Type B pancreatic cell (in vitro differentiated cells): Measurements from ENCODE around the gene ITPR2. TPM values are rescaled to one million over a fixed set of nuclear protein-coding genes. Genes with fewer than 3 reads are reported as not detected.

Experiments used
- DNase-seq: peaks from one replicate; pipeline ENCODE4 v3.0.0; 2021; ENCODE audit warnings: mixed read lengths; ENCODE audit not compliant: unreplicated experiment; ENCODE audit errors: extremely low spot score
- H3K27ac Mint-ChIP-seq: 2 replicates; pipeline ENCODE4 v1.8.0; 2021; ENCODE audit warnings: mild to moderate bottlenecking, mixed read lengths
- H3K27me3 Mint-ChIP-seq: 2 replicates; pipeline ENCODE4 v1.8.0; 2021; ENCODE audit warnings: mixed read lengths
- H3K36me3 Mint-ChIP-seq: 2 replicates; pipeline ENCODE4 v1.8.0; 2021; ENCODE audit warnings: mixed read lengths
- H3K4me1 Mint-ChIP-seq: one replicate; pipeline ENCODE4 v1.8.0; 2021; ENCODE audit warnings: mixed read lengths; ENCODE audit not compliant: unreplicated experiment
- H3K4me3 Mint-ChIP-seq: 2 replicates; pipeline ENCODE4 v1.8.0; 2021; ENCODE audit warnings: mild to moderate bottlenecking, mixed read lengths
- H3K9me3 Mint-ChIP-seq: 2 replicates; pipeline ENCODE4 v1.8.0; 2021; ENCODE audit warnings: mixed read lengths
- CTCF ChIP-seq: fragments of 200-600 bp; sonication (generic); conservative IDR thresholded peaks from 2 replicates; pipeline ENCODE4 v1.5.0; 2021; ENCODE audit warnings: antibody characterized with exemption, mild to moderate bottlenecking
- total RNA-seq: library from RNA; stranded (reverse); gene quantifications from 2 replicates; pipeline ENCODE4 v1.2.1, GENCODE V29; 2021; ENCODE audit warnings: low replicate concordance

The ITPR2 gene
- total RNA-seq, 1 donor from 2014 or later = 33.7 TPM

GRCh38 chr12:26488351-26488750, 344.6 kb downstream of the ITPR2 start:
- peaks cover 4% of the 10 kb centered on the region for H3K9me3 Mint-ChIP-seq
- H3K4me1 Mint-ChIP-seq = no peaks in the 10 kb centered on the region
- no peak for DNase-seq
- H3K27me3 Mint-ChIP-seq = no peaks in the 10 kb centered on the region
- no peak overlapping the region for H3K27ac Mint-ChIP-seq
- no peak for TF ChIP-seq CTCF
- H3K36me3 Mint-ChIP-seq = peaks cover 39% of the 10 kb centered on the region
- no peak overlapping the region for H3K4me3 Mint-ChIP-seq

- H3K27ac Mint-ChIP-seq = no peak overlapping the region
These were observed 359.7 kb downstream of the ITPR2 start for GRCh38 chr12:26473291-26473690.

GRCh38 chr12:26471560-26471959, 361.4 kb downstream of the ITPR2 start:
- DNase-seq = no peak
- Mint-ChIP-seq H3K4me1 (no peaks in the 10 kb centered on the region), H3K27ac (no peak overlapping the region), H3K36me3 (peaks cover 40% of the 10 kb centered on the region), H3K4me3 (no peak overlapping the region), H3K27me3 (no peaks in the 10 kb centered on the region), H3K9me3 (no peaks in the 10 kb centered on the region)
- no peak for TF ChIP-seq CTCF

More at GRCh38 chr12:26473291-26473690, 359.7 kb downstream of the ITPR2 start:
- Mint-ChIP-seq H3K9me3 (no peaks in the 10 kb centered on the region), H3K4me1 (no peaks in the 10 kb centered on the region), H3K4me3 (no peak overlapping the region), H3K27me3 (no peaks in the 10 kb centered on the region), H3K36me3 (peaks cover 42% of the 10 kb centered on the region)
- DNase-seq = no peak
- no peak for TF ChIP-seq CTCF

- no peaks in the 10 kb centered on the region for H3K27me3 Mint-ChIP-seq
- no peak for TF ChIP-seq CTCF
- H3K4me3 Mint-ChIP-seq = no peak overlapping the region
- H3K27ac Mint-ChIP-seq = no peak overlapping the region
- H3K9me3 Mint-ChIP-seq = no peaks in the 10 kb centered on the region
- H3K4me1 Mint-ChIP-seq = no peaks in the 10 kb centered on the region
- H3K36me3 Mint-ChIP-seq = peaks cover 31% of the 10 kb centered on the region
- no peak for DNase-seq
These were observed 363.4 kb downstream of the ITPR2 start for GRCh38 chr12:26469421-26470180.

GRCh38 chr12:26467351-26467750, 365.6 kb downstream of the ITPR2 start:
- no peak overlapping the region for H3K27ac Mint-ChIP-seq
- peaks cover 24% of the 10 kb centered on the region for H3K36me3 Mint-ChIP-seq
- H3K4me1 Mint-ChIP-seq = no peaks in the 10 kb centered on the region
- no peaks in the 10 kb centered on the region for H3K9me3 Mint-ChIP-seq
- H3K27me3 Mint-ChIP-seq = no peaks in the 10 kb centered on the region
- no peak overlapping the region for H3K4me3 Mint-ChIP-seq
- no peak for DNase-seq
- TF ChIP-seq CTCF = no peak
